ENCODE measurements around the gene COL5A1. TPM values are rescaled to one million over a fixed set of nuclear protein-coding genes. Genes with fewer than 3 reads are reported as not detected.
"Not testable (repeated sequence)": the region's sequence is repeated elsewhere in the genome, so short reads cannot be mapped to it uniquely, and the experiment has no call there.

Gene COL5A1
- total and polyA plus RNA-seq, 2 experiments from 2014 or later = 2.5 to 13.1 TPM

DNA sequence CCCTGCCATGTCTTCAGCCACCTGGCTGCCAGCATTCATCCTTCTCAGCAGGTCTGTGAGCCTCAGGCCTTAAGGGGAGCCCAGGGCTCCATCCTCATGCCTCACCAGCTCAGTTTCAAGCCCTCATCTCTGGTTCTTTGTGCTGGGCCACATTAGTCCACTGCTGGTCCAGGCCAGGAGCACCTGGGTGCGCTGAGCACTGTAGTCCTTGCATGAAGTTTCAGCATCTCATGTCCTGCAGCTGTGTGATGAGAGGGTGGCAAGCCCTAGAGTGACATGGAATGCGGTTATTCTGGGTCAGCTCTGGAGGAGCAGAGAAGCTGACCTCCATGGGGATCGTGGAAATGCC is 42.7 kb downstream of the COL5A1 start:
- H3K4me2 ChIP-seq = no peak overlapping the region
- no peaks in the 10 kb centered on the region for H3K4me1 ChIP-seq (ENCODE audit: insufficient read depth)
- no peak for ATAC-seq
- DNase-seq (ENCODE audit: low spot score) = no peak
- no peaks in the 10 kb centered on the region for H3K36me3 ChIP-seq (ENCODE audit: insufficient read depth)
- Mint-ChIP-seq H3K4me1 (no peaks in the 10 kb centered on the region), H3K9me3 (peaks cover 3% of the 10 kb centered on the region; the same call in 1 of the 3 replicates), H3K36me3 (ENCODE audit: low read depth) (no peaks in the 10 kb centered on the region), H3K27ac (no peak overlapping the region), H3K27me3 (ENCODE audit: insufficient read depth, low read depth, poor library complexity) (peaks cover 7% of the 10 kb centered on the region), H3K4me3 (no peak overlapping the region)
- H3K79me2 ChIP-seq (replicated peaks; ENCODE audit: insufficient read depth) = no peaks in the 10 kb centered on the region
- no peak overlapping the region for H3K4me3 ChIP-seq
- H3K9me2 ChIP-seq (ENCODE audit: insufficient read depth) = peaks cover 8% of the 10 kb centered on the region; the same call in 1 of the 2 replicates
- TF ChIP-seq EZH2 (IDR thresholded peaks at IDR 0.05; ENCODE audit: low read depth, unreplicated experiment) = no peak
- TF ChIP-seq, protein P1, sequence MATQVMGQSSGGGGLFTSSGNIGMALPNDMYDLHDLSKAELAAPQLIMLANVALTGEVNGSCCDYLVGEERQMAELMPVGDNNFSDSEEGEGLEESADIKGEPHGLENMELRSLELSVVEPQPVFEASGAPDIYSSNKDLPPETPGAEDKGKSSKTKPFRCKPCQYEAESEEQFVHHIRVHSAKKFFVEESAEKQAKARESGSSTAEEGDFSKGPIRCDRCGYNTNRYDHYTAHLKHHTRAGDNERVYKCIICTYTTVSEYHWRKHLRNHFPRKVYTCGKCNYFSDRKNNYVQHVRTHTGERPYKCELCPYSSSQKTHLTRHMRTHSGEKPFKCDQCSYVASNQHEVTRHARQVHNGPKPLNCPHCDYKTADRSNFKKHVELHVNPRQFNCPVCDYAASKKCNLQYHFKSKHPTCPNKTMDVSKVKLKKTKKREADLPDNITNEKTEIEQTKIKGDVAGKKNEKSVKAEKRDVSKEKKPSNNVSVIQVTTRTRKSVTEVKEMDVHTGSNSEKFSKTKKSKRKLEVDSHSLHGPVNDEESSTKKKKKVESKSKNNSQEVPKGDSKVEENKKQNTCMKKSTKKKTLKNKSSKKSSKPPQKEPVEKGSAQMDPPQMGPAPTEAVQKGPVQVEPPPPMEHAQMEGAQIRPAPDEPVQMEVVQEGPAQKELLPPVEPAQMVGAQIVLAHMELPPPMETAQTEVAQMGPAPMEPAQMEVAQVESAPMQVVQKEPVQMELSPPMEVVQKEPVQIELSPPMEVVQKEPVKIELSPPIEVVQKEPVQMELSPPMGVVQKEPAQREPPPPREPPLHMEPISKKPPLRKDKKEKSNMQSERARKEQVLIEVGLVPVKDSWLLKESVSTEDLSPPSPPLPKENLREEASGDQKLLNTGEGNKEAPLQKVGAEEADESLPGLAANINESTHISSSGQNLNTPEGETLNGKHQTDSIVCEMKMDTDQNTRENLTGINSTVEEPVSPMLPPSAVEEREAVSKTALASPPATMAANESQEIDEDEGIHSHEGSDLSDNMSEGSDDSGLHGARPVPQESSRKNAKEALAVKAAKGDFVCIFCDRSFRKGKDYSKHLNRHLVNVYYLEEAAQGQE (IDR thresholded peaks at IDR 0.05; ENCODE audit: unreplicated experiment) = no peak
- TF ChIP-seq STAT1 (IDR thresholded peaks at IDR 0.05; ENCODE audit: unreplicated experiment) = no peak
- TF ChIP-seq EZH2phosphoT487 (IDR thresholded peaks at IDR 0.05; ENCODE audit: unreplicated experiment) = no peak
- no peak for TF ChIP-seq POLR2AphosphoS5 (IDR thresholded peaks at IDR 0.05; ENCODE audit: low read depth)
- TF ChIP-seq ZNF114 (CRISPR knock-in tag; IDR thresholded peaks at IDR 0.05) = no peak
- H2AFZ ChIP-seq = no peak overlapping the region
- no peaks in the 10 kb centered on the region for H3F3A ChIP-seq (replicated peaks; ENCODE audit: low read depth)
- H3K27ac ChIP-seq (ENCODE audit: low read depth) = no peak overlapping the region
- no peaks in the 10 kb centered on the region for H3K27me3 ChIP-seq (ENCODE audit: insufficient read depth)
- H4K20me1 ChIP-seq (replicated peaks; ENCODE audit: insufficient read depth) = no peaks in the 10 kb centered on the region

DNA sequence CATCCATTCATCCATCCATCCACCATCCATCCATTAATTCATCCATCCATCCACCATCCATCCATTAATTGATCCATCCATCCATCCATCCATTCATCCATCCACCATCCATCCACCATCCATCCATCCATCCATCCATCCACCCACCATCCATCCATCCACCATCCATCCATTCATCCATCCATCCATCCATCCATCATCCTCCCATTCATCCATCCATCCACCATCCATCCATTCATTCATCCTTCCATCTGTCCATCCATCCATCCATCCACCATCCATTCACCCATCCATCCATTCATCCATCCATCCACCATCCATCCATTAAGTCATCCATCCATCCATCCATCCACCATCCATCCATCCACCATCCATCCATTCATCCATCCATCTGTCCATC is 43.3 kb downstream of the COL5A1 start:
- not testable (repeated sequence) for ATAC-seq

DNA sequence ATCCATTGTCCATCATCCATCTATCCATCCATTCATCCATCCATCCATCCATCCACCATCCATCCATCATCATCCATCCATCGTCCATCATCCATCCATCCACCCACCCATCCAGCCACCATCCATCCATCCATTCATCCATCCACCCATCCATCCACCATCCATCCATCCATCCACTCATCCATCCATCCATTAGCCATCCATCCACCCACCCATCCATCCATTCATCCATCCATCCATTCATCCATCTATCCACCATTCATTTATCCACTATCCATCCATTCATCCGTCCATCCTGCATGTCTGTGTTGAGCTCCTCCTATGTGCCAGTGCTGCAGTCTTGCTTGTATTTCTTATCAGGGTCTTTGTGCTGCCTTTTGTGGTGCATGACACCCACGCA is 44.2 kb downstream of the COL5A1 start:
- peaks cover 8% of the 10 kb centered on the region; the same call in 1 of the 2 replicates for H3K9me2 ChIP-seq (ENCODE audit: insufficient read depth)
- H3K4me2 ChIP-seq = no peak overlapping the region
- H3K79me2 ChIP-seq (replicated peaks; ENCODE audit: insufficient read depth) = no peaks in the 10 kb centered on the region
- no peaks in the 10 kb centered on the region for H4K20me1 ChIP-seq (replicated peaks; ENCODE audit: insufficient read depth)
- H3K4me1 ChIP-seq (ENCODE audit: insufficient read depth) = no peaks in the 10 kb centered on the region
- H3K4me1 Mint-ChIP-seq = peaks cover 2% of the 10 kb centered on the region; the same call in 1 of the 3 replicates
- no peaks in the 10 kb centered on the region for H3K36me3 ChIP-seq (ENCODE audit: insufficient read depth)
- no peak overlapping the region for H3K27ac Mint-ChIP-seq
- H3K27ac ChIP-seq (ENCODE audit: low read depth) = no peak overlapping the region
- peaks cover 5% of the 10 kb centered on the region for H3K27me3 Mint-ChIP-seq (ENCODE audit: insufficient read depth, low read depth, poor library complexity)
- H3K27me3 ChIP-seq (ENCODE audit: insufficient read depth) = no peaks in the 10 kb centered on the region
- DNase-seq (ENCODE audit: low spot score) (no peak), ATAC-seq (no peak)
- no peak overlapping the region for H2AFZ ChIP-seq
- H3K36me3 Mint-ChIP-seq (ENCODE audit: low read depth) = no peaks in the 10 kb centered on the region
- no peak overlapping the region for H3K4me3 Mint-ChIP-seq
- no peaks in the 10 kb centered on the region for H3F3A ChIP-seq (replicated peaks; ENCODE audit: low read depth)
- peaks cover 3% of the 10 kb centered on the region; the same call in 1 of the 3 replicates for H3K9me3 Mint-ChIP-seq
- H3K4me3 ChIP-seq = no peak overlapping the region
- TF ChIP-seq EZH2 (IDR thresholded peaks at IDR 0.05; ENCODE audit: low read depth, unreplicated experiment) (no peak), CREB1 (CRISPR knock-in tag; IDR thresholded peaks at IDR 0.05; ENCODE audit: low read depth) (no peak), POLR2AphosphoS5 (IDR thresholded peaks at IDR 0.05; ENCODE audit: low read depth) (no peak), ZNF114 (CRISPR knock-in tag; IDR thresholded peaks at IDR 0.05) (no peak), ZNF331 (CRISPR knock-in tag; IDR thresholded peaks at IDR 0.05; ENCODE audit: low read depth) (no peak), NANOG (IDR thresholded peaks at IDR 0.05; ENCODE audit: borderline replicate concordance) (no peak)
- TF ChIP-seq, protein P1 (IDR thresholded peaks at IDR 0.05; ENCODE audit: unreplicated experiment) = no peak

More for the DNA sequence above, 43.3 kb downstream of the COL5A1 start:
- H3K27me3 ChIP-seq (ENCODE audit: insufficient read depth); H3K4me3 Mint-ChIP-seq; H3K27me3 Mint-ChIP-seq (ENCODE audit: insufficient read depth, low read depth, poor library complexity); H3K79me2 ChIP-seq (replicated peaks; ENCODE audit: insufficient read depth); H3K4me2 ChIP-seq; H3K4me3 ChIP-seq; H3F3A ChIP-seq (replicated peaks; ENCODE audit: low read depth); DNase-seq (ENCODE audit: low spot score); H2AFZ ChIP-seq; H3K4me1 Mint-ChIP-seq; H3K36me3 Mint-ChIP-seq (ENCODE audit: low read depth); H3K36me3 ChIP-seq (ENCODE audit: insufficient read depth); H4K20me1 ChIP-seq (replicated peaks; ENCODE audit: insufficient read depth); H3K27ac Mint-ChIP-seq; H3K9me3 Mint-ChIP-seq; H3K4me1 ChIP-seq (ENCODE audit: insufficient read depth); H3K9me2 ChIP-seq (ENCODE audit: insufficient read depth); H3K27ac ChIP-seq (ENCODE audit: low read depth): not testable (repeated sequence)

All from GM23338 (cell line).